SU-DHL-6 (cell line): Measurements from ENCODE around the gene LTB4R.

Source experiments
- H2AFZ ChIP-seq: fragments of 200-600 bp; sonication (generic); 2 replicates; pipeline ENCODE4 v1.6.1; 2014; ENCODE audit warnings: low read depth, mild to moderate bottlenecking, moderate library complexity, mixed read lengths, antibody characterized with exemption, low read length; ENCODE audit not compliant: severe bottlenecking
- H3F3A ChIP-seq: fragments of 200-600 bp; shearing (Covaris generic); 2 replicates; pipeline ENCODE4 v1.6.0; 2016; ENCODE audit warnings: antibody characterized with exemption, mild to moderate bottlenecking; ENCODE audit not compliant: insufficient read depth
- H3K27ac ChIP-seq: fragments of 200-600 bp; sonication (generic); 2 replicates; pipeline ENCODE4 v1.5.1; 2016; ENCODE audit warnings: low read depth, mild to moderate bottlenecking, low read length, moderate library complexity, mixed read lengths
- H3K27me3 ChIP-seq: fragments of 200-600 bp; sonication (generic), shearing (Covaris generic); 2 replicates; pipeline ENCODE4 v1.6.0; 2014; ENCODE audit warnings: mild to moderate bottlenecking, low read length
- H3K36me3 ChIP-seq: fragments of 200-600 bp; sonication (generic); 2 replicates; pipeline ENCODE4 v1.6.1; 2014; ENCODE audit warnings: mild to moderate bottlenecking, low read length, mixed read lengths
- H3K4me2 ChIP-seq: fragments of 300-600, 200-600 bp; shearing (Covaris generic), sonication (generic); 2 replicates; pipeline ENCODE4 v1.6.0; 2014; ENCODE audit warnings: low read length, low read depth, mild to moderate bottlenecking; ENCODE audit not compliant: poor library complexity, severe bottlenecking
- H3K4me3 ChIP-seq: fragments of 200-600 bp; sonication (generic); 2 replicates; pipeline ENCODE4 v1.5.1; 2014; ENCODE audit warnings: antibody characterized with exemption, low read length, mild to moderate bottlenecking, mixed read lengths; ENCODE audit not compliant: insufficient read depth, poor library complexity, severe bottlenecking
- H3K79me2 ChIP-seq: fragments of 200-600 bp; sonication (generic); 2 replicates; pipeline ENCODE4 v1.6.1; 2014; ENCODE audit warnings: mild to moderate bottlenecking, low read length, moderate library complexity; ENCODE audit not compliant: insufficient read depth
- H3K9ac ChIP-seq: fragments of 200-600 bp; sonication (generic); 2 replicates; pipeline ENCODE4 v1.7.0; 2014; ENCODE audit warnings: mild to moderate bottlenecking, low read length
- H3K9me2 ChIP-seq: fragments of 200-600 bp; sonication (generic); replicated peaks from 2 replicates; pipeline ENCODE4 v1.6.1; 2014; ENCODE audit warnings: low read length; ENCODE audit not compliant: insufficient read depth
- H3K9me3 ChIP-seq: fragments of 200-600 bp; sonication (generic); 2 replicates; pipeline ENCODE4 v1.6.1; 2014; ENCODE audit warnings: low read length, mixed read lengths; ENCODE audit not compliant: insufficient read depth
- H4K20me1 ChIP-seq: fragments of 200-600 bp; sonication (generic); 2 replicates; pipeline ENCODE4 v1.6.1; 2014; ENCODE audit warnings: low read depth, mild to moderate bottlenecking, antibody characterized with exemption, low read length, moderate library complexity, mixed read lengths
- EZH2phosphoT487 ChIP-seq: fragments of 200-600 bp; sonication (generic), shearing (Covaris generic); conservative IDR thresholded peaks from 2 replicates; pipeline ENCODE4 v1.6.1; 2018; ENCODE audit warnings: mild to moderate bottlenecking, antibody characterized with exemption, low read length, moderate library complexity, mixed read lengths
- TF ChIP-seq, protein P1 (sequence below): fragments of 200-600 bp; sonication (generic); IDR thresholded peaks from one replicate; pipeline ENCODE4 v1.5.1; 2017; ENCODE audit warnings: antibody characterized with exemption, mild to moderate bottlenecking, low read length, moderate library complexity; ENCODE audit not compliant: insufficient read depth, poor library complexity, severe bottlenecking

The LTB4R gene

GRCh38 chr14:24274101-24274543 lies 37.2 kb upstream of the LTB4R start:
- no peaks in the 10 kb centered on the region for H3K27me3 ChIP-seq
- H3K9me2 ChIP-seq: no peaks in the 10 kb centered on the region
- no peaks in the 10 kb centered on the region for H3K36me3 ChIP-seq
- 0 out of 2 replicates have a peak overlapping the region, but pooled peaks have one; percentile 6 for H3K9ac ChIP-seq
- no peak overlapping the region for H2AFZ ChIP-seq
- TF ChIP-seq EZH2phosphoT487: no peak
- TF ChIP-seq, protein P1, sequence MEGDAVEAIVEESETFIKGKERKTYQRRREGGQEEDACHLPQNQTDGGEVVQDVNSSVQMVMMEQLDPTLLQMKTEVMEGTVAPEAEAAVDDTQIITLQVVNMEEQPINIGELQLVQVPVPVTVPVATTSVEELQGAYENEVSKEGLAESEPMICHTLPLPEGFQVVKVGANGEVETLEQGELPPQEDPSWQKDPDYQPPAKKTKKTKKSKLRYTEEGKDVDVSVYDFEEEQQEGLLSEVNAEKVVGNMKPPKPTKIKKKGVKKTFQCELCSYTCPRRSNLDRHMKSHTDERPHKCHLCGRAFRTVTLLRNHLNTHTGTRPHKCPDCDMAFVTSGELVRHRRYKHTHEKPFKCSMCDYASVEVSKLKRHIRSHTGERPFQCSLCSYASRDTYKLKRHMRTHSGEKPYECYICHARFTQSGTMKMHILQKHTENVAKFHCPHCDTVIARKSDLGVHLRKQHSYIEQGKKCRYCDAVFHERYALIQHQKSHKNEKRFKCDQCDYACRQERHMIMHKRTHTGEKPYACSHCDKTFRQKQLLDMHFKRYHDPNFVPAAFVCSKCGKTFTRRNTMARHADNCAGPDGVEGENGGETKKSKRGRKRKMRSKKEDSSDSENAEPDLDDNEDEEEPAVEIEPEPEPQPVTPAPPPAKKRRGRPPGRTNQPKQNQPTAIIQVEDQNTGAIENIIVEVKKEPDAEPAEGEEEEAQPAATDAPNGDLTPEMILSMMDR: no peak
- H3K27ac ChIP-seq: 0 out of 2 replicates have a peak overlapping the region, but pooled peaks have one; percentile 5
- H3K4me2 ChIP-seq: no peak overlapping the region
- H3K4me3 ChIP-seq: no peak overlapping the region
- no peaks in the 10 kb centered on the region for H4K20me1 ChIP-seq
- peaks cover 11% of the 10 kb centered on the region for H3F3A ChIP-seq
- H3K79me2 ChIP-seq: 0 out of 2 replicates have a peak, but pooled peaks cover 2% of the 10 kb centered on the region
- no peaks in the 10 kb centered on the region for H3K9me3 ChIP-seq

- Histone ChIP-seq H3K27me3 (no peaks in the 10 kb centered on the region), H3K27ac (no peak overlapping the region), H3F3A (peaks cover 8% of the 10 kb centered on the region), H4K20me1 (no peaks in the 10 kb centered on the region), H2AFZ (no peak overlapping the region), H3K4me3 (no peak overlapping the region), H3K9me2 (no peaks in the 10 kb centered on the region), H3K36me3 (no peaks in the 10 kb centered on the region), H3K9ac (no peak overlapping the region), H3K4me2 (no peak overlapping the region), H3K9me3 (no peaks in the 10 kb centered on the region), H3K79me2 (0 out of 2 replicates have a peak, but pooled peaks cover 2% of the 10 kb centered on the region)
- TF ChIP-seq EZH2phosphoT487: no peak
- TF ChIP-seq, protein P1: no peak
Measured at GRCh38 chr14:24277071-24277470, 34.2 kb upstream of the LTB4R start.

DNA sequence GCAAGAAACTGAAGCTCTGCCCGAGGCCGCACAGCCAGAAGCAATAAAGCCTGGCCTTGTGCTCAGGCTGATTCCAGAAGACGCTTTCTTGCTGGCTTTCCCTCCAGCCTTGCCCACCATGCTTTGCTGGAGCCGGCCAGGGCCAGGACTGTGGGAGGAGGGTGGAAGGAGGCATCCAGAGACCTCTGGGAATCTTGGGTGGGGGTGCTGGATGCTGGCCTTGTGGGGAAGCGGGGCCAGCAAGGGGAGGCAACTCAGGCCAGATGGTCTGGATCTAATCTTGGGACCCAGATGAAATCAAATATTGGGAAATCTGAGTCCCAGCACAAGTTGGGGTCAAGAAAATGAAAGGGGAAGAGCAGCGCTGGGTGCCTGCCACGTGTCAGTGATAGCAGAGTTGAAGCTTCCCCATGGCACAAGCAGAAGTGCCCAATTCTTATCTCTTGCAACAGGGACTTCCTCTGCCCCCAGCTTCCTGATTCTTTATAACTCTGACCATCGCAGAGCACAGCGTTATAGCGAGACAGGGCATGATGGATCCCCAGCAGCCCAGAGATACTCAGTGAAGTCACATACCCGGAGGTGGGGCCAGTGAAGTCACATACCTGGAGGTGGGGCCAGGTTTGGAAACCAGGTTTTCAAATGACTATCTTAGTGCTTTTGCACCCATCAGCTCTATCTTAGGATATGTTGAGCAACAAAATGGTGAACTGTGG lies 33.5 kb upstream of the LTB4R start:
- H3K9me2 ChIP-seq: no peaks in the 10 kb centered on the region
- no peaks in the 10 kb centered on the region for H4K20me1 ChIP-seq
- H3F3A ChIP-seq: peaks cover under 1% of the 10 kb centered on the region; the same call in 1 of the 2 replicates
- 0 out of 2 replicates have a peak, but pooled peaks cover under 1% of the 10 kb centered on the region for H3K79me2 ChIP-seq
- H3K4me3 ChIP-seq: no peak overlapping the region
- TF ChIP-seq EZH2phosphoT487: no peak
- TF ChIP-seq, protein P1: no peak
- H3K27me3 ChIP-seq: no peaks in the 10 kb centered on the region
- H3K4me2 ChIP-seq: no peak overlapping the region
- no peaks in the 10 kb centered on the region for H3K36me3 ChIP-seq
- no peak overlapping the region for H3K9ac ChIP-seq
- no peaks in the 10 kb centered on the region for H3K9me3 ChIP-seq
- no peak overlapping the region for H2AFZ ChIP-seq
- H3K27ac ChIP-seq: no peak overlapping the region
